Measurements from ENCODE around the gene NOL4L.
"Not testable (repeated sequence)": the region's sequence is repeated elsewhere in the genome, so short reads cannot be mapped to it uniquely, and the experiment has no call there.

- TF ChIP-seq CTCF (IDR thresholded peaks at IDR 0.05; ENCODE audit: extremely low read depth in 1 of 2, insufficient read depth in 1 of 2, low read depth in 1 of 2, low read length in 2 of 2); EZH2 (IDR thresholded peaks at IDR 0.05; ENCODE audit: borderline replicate concordance, low read depth, low read length, severe bottlenecking); JUN (IDR thresholded peaks at IDR 0.05; ENCODE audit: borderline replicate concordance, insufficient read depth, insufficient read length, low read depth); MAX (IDR thresholded peaks at IDR 0.05; ENCODE audit: insufficient read depth, insufficient read length); POLR2A (IDR thresholded peaks at IDR 0.05; ENCODE audit: low read depth, low read length): not testable (repeated sequence)
Observed at GRCh38 chr20:32491764-32492151, 93.4 kb downstream of the NOL4L start.

All from endothelial cell of umbilical vein (primary cell).